Adipose tissue (tissue), 3 donors: Measurements from ENCODE around the gene STX3. TPM values are rescaled to one million over a fixed set of nuclear protein-coding genes. Genes with fewer than 3 reads are reported as not detected.

ENCODE experiments used
- polyA plus RNA-seq, 3 donors: library from polyadenylated mRNA; stranded (reverse); fragments of 200-250 nt; gene quantifications; one replicate each; pipeline ENCODE4 v1.2.3, GENCODE V29; 2013
- donor health status: healthy with polysubstance abuse.
- donor health status: Bipolar disorder and iron deficiency.
- donor health status: healthy.

STX3 gene
- polyA plus RNA-seq, 3 donors, result 10.0 to 11.7 (median 11.4) TPM

Other genes with a start within 250 kb of the STX3 start
- gene OR4D9, start 243.8 kb upstream of the STX3 start, polyA plus RNA-seq, result under 1 TPM in 1 of 3 donors, not detected in 2; under 0.01 TPM
- gene OSBP, start 139.6 kb upstream of the STX3 start, polyA plus RNA-seq, result 10 to 100 TPM; 17.0 to 27.8 (median 18.9) TPM
- 10 to 100 TPM in 2 of 3 donors, 1 to 10 TPM in 1; 6.5 to 16.8 (median 14.4) TPM for gene PATL1, start 86.3 kb upstream of the STX3 start, polyA plus RNA-seq
- gene OR10V1, start 41.5 kb upstream of the STX3 start, polyA plus RNA-seq, result not detected
- gene MRPL16, start 55.4 kb downstream of the STX3 start, polyA plus RNA-seq, result 10 to 100 TPM; 32.5 to 54.1 (median 52.7) TPM
- 100 to 1,000 TPM in 1 of 3 donors, 1 to 10 TPM in 1, under 1 TPM in 1; 0.03 to 160 (median 2.1) TPM for gene CBLIF, start 90.1 kb downstream of the STX3 start, polyA plus RNA-seq
- 1 to 10 TPM in 2 of 3 donors, under 1 TPM in 1; 0.79 to 6.4 (median 1.3) TPM for gene TCN1, start 111.1 kb downstream of the STX3 start, polyA plus RNA-seq
- not detected for gene OOSP3, start 123.4 kb downstream of the STX3 start, polyA plus RNA-seq
- gene OOSP1, start 183.1 kb downstream of the STX3 start, polyA plus RNA-seq, result not detected
- not detected for gene OOSP4A, start 208.7 kb downstream of the STX3 start, polyA plus RNA-seq